Ureter (tissue), 1 donor: ENCODE results near the gene CHMP5. TPM values are rescaled to one million over a fixed set of nuclear protein-coding genes. Genes with fewer than 3 reads are reported as not detected.

Experiments used
- DNase-seq: peaks from one replicate; pipeline ENCODE4 v3.0.0-alpha.2; 2020; ENCODE audit warnings: low spot score
- total RNA-seq: library from RNA; stranded (reverse); gene quantifications from one replicate; pipeline ENCODE4 v1.2.4, GENCODE V29; 2023
- donor health status: DM: yes; HTN: yes; CAD: no.

Gene CHMP5
- total RNA-seq, 1 donor from 2014 or later = 53.4 TPM

DNA sequence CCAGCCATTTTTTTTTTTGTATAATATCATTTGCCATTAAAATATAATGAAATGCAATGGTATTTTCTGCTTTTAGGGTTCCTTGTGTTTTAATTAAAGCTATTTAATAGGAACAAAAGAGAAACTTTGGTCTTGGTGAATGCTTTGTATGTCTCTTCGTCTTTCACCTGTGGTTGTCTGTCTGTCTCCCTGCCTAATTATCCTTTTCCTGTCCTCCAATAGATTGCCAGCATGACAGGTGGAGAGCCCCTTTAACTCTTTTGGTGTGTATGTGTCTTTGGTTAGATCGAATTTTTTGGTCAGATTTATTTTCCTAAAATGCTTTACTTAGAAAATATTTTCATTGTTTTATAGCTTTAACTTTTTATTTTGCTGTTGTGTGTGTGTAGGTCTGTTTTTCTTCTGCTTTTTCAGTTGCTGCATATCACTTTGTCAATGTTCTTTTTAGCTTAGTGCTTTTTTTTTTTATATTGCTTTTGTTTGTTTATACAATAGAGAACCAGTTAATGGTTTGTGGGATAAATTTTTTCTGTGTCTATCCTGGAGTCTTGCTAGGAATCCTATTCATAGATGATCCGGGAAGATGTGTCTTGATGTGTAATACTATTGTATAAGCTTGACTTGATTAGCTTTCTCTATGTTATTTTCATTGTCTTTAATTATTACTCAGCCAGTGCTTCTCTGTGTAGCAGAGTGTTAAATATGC is 8.6 kb downstream of the CHMP5 start:
- no peak for DNase-seq

DNA sequence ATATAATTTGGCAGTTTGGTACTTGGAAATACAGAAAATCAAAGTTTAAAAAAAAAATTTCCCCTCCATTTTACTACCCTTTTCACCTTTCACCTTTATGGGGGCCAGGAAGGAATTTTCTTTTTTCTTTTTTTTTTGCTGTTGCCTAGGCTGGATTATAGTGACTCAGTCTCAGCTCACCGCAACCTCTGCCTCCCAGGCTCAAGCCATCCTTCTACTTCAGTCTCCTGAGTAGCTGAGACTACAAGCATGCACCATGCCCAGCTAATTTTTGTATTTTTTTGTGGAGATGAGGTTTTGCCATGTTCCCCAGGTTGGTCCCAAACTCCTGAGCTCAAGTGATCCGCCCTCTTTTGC is 9.1 kb downstream of the CHMP5 start:
- no peak for DNase-seq

DNA sequence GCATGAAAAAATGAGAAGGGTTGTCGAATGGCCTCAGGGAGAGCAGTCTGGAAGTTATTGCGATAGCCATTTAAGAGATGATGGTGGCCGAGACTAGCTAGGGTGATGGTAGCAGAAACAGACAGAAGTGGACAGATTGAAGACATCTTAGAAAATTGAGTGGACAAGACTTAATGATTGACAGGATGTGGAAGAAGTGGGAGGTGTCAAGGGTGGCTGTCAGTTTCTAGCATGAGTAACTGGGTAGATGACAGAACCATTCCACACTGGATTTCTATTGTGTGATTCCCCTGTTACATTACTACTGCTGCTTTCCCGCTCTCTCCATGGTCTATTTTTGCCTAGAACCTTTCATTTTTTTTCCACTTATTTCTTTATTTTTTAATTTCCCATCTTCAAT is 12.6 kb downstream of the CHMP5 start:
- DNase-seq = no peak

DNA sequence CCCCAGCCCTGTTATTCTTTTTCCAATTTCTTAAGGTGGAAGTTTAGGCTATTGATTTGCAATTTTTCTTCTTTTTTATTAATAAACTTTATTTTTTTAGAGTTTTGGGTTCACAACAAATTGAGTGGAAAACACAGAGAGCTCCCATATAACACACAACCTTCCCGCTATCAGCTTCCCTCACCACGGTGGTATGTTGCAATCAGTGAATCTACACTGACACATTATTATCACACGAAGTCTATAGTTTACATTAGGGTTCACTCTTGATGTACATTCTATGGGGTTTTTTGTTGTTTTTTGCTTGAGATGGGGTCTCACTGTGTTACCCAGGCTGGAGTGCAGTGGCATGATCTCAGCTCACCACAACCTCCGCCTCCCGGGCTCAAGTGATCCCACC is 20.7 kb downstream of the CHMP5 start:
- DNase-seq = no peak

DNA sequence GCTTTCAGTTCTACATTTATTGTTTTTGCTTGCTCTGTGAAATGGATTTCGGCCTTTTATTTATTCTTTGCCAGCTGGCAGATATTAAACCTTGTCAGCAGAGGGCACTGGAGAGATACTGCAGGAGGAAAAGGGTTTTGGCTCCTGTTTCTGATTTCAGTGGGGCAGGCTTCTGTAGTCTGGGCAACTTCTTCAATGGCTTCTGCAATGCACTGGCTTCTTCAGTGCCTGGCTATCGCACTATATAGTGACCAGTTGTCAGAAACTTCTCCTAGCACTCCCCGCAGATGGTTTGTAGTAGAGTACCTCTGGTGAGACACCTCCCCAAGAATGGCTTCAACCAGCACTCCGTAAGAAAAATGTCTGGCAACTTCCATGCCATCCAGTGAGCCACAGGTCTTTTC is 22.2 kb downstream of the CHMP5 start:
- DNase-seq = peak; percentile 52

DNA sequence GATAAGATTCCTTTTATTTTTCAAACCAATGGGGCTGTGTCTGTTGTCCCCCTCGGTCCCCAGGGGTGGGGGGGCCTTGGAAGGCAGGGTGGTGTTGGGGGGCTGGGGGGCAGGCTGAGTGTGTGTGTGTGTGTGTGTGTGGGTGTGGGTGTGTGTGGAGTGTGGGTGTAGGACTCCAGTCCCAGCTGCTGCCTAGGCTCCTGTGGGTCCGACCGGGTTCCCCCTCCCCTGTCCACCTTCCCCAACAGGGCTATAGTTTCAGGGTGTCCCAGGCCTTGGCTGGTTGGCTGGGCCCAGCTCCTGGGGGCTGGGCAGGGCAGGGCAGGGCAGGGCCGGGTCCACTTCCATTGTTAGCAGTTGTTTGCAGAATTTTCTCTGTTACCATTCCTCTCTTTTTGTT is 23.4 kb downstream of the CHMP5 start:
- DNase-seq = no peak

DNA sequence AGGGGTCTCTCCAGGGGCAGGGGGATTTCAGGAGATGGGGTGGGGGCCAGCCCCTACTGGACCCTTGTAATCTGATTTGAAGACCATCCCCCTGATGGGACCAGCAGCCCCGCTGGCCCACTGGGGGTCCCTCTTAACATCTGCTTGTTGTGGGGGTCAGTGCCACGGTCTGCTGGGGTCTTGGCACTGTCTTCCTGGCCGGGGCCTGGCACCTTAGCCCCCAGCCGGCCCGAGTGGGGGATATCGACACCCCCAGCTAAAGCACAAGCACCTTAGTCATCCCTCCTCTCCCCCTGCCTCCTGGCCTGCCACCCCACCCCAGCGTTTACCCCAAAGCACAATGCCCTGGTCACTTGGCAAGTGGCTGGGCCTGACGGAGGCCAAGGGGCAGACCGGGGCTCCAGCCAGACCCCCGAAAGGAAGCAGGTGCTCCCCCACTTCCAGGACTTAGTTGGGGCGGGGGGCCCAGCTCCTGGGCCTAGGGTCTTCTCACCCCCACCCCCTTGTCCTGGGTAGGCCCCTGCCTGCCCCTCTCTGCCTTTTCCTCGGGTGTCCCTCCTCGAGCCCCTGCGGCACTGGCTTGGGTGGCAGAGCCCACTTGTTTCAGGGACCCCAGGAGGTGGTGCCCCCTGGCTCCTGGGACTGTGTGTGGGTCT is 24.1 kb downstream of the CHMP5 start:
- peak; percentile 45 for DNase-seq

DNA sequence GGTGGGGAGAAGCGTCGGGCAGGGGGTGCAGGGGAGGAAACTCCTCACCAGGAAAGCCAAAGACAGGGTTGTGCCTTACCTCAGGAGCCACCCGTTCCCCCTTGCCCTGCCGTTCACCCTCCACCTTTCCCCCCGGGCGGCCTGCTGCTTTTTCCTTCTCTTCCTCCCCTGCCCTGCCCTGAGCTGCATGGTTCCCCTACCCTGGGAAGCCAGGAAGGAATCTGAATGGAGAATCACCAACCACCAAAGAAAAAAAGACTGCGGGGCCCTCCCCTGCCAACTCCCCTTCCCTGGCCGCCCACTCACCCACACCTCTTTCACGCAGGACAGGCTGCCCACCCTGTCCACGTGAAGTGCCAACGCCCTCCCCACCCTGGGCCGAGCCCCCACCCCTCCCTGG is 24.6 kb downstream of the CHMP5 start:
- DNase-seq = peak; percentile 60

DNA sequence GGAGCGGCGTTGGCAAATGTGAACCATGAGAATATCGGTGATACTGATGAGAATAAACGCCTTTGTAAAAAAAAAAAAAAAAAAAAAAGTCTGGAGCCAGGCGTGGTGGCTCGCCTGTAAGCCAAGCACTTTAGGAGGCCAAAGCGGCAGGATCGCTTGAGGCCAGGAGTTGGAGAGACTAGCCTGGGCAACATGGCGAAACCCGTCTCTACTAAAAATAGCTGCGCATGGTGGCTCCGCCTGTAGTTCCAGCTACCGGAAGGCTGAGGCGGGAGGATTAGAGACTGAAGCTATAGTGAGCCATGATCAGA is 25.0 kb downstream of the CHMP5 start:
- no peak for DNase-seq

DNA sequence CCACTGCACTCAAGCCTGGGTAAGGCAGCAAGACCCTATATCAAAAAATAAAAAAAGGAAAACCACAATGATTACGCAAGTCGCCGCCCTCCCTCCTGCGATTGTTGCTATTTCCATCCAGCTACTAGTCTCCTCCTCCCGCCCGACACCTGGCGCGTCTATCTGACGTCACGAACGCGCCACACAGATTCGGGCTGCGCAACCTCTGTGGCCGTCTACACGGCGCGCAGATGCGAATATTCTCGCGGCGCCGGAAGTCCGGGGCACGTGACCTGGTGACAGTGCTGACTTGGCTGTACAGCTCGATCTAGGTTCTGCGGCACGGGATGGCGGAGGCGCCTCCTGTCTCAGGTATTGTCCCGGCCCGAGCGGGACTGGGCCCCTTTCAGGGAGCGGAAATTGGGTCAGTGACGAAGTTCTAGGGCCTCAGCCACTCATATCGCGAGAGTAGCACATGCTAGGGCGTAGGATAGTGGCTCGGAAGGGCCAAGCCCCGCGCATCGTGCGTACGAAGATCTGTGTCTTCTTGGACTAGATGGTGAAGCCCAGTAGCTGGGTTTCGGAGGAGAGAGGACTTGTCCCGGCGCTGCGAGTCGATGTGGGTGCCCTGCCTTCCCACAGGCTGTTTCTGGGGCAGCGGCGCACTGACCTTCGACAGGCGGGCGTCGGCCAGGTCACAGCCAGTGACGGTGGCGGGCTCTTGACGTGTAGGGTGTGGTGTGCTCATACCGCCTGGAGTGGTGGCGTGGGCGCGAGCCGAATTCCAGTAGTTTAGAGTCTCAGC is 25.6 kb downstream of the CHMP5 start, which contains the start of gene NFX1:
NFX1 (plus strand) TSS at position 270 of the 784 bp plus-strand sequence; CDS start at position 327, 57 bp downstream.
- peak; percentile 98 for DNase-seq

DNA sequence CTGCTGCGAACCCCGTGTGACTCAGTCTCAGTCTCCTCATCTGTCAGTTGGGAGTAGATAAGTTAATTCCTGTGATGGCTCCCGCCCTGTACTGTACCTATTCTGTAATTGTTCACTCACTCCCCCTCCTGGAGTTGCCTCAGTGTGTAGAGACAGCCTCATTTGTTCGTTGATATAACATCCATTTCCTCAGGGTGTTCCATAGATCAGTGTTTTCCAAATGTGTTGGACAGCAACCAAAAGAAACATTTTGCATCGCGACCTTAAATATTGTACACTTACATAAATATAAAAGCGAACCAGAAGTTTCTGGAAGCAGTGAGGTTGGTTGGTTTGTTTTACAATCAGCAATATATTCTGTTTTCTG is 26.2 kb downstream of the CHMP5 start:
- DNase-seq = no peak

DNA sequence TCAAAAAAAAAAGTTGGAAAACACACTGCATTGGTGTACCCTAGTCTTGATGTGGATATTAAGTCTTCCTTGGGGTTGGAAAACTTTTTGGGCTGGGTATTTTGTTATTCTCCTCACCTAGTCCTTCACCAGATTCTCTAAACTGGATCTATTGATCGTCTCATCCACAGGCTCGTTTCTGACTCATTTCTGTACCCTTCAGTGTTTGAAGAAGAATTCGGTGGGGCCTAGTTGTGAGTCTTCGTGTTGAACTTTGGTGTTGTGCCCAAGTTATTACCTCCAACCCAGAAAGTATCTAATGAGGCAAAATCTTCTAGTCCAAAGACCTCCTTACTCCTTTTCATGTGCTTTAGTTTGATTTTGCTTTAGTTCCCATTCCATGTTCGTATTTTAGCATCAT is 27.1 kb downstream of the CHMP5 start:
- no peak for DNase-seq

DNA sequence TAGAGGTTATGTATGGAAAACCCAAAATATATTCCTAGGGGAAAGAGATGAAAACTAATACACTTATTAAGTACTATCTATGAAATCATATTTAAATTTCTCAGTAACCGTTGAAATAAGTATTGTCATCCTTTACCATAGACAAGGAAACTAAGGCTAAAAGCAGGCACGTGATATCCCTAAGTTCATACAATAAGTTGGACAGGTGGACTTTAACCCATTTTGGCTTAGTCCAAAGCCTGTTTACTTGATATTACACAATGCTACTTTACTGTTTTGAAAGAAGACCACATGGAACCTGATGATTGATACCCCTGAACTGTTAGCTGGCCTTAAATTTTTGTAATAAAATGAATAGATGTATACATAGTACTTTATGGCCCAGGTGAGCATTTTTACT is 28.9 kb downstream of the CHMP5 start:
- no peak for DNase-seq

DNA sequence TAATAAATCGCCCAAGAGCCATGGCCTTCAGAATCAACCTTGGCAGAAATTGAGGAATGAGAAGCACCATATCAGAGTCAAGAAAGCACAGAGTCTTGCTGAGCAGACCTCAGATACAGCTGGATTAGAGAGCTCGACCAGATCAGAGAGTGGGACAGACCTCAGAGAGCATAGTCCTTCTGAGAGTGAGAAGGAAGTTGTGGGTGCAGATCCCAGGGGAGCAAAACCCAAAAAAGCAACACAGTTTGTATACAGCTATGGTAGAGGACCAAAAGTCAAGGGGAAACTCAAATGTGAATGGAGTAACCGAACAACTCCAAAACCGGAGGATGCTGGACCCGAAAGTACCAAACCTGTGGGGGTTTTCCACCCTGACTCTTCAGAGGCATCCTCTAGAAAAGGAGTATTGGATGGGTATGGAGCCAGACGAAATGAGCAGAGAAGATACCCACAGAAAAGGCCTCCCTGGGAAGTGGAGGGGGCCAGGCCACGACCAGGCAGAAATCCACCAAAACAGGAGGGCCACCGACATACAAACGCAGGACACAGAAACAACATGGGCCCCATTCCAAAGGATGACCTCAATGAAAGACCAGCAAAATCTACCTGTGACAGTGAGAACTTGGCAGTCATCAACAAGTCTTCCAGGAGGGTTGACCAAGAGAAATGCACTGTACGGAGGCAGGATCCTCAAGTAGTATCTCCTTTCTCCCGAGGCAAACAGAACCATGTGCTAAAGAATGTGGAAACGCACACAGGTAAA is 30.0 kb downstream of the CHMP5 start:
- no peak for DNase-seq

DNA sequence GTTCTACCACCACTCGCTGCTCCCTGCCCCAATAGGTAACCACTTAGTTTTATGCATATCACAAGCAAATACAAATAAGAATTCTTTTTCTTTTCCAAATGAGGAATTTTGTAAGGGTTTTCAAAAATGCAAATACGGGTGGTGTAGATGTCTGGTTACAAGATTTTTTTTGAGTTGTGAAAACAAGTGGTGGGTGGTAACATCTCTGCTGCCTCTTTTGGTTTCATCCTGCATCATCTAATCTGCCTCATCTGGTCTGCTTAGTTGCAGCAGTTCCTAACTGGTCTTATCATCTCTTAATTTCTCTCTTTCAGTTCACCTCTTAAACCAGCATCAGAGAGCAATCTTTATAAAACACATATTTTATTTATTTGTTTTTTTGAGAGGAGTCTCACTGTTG is 30.7 kb downstream of the CHMP5 start:
- DNase-seq = no peak

DNA sequence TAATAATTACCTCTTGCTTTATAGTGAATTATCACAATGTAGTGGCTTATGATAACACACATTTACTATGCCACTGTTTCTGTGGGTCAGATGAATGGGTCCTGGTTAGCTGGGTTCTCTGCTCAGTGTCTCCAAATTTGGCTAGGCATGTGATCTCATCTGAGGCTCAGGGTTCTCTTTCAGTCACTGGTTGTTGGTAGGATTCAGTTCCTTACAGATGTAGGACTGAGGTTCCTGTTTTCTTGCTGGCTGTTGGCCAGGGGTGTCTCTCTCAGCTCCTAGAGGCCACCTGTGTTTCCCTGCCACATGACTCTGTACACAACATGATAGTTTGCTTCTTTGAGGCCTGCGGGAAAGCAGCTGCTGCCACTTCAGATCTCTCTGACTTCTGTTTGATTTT is 32.6 kb downstream of the CHMP5 start:
- DNase-seq = no peak

DNA sequence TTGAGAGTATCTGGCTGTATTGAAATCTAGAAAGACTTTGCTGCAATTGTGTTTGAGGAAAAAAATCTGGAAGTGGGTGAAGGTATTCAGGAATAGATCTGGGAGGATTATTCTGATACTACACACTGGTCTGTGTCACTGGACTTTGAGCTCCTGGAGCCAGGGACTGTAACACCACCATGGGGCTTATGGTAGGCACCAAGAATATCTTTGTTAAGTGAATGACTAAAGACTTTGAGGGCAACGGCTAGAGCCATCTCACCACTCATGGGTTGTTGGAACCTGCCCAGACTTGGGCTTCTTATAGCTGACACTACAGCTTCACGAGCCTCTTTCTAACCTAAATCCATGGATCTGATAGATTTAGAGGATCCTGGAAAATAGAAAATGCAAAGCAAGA is 35.7 kb downstream of the CHMP5 start:
- no peak for DNase-seq

DNA sequence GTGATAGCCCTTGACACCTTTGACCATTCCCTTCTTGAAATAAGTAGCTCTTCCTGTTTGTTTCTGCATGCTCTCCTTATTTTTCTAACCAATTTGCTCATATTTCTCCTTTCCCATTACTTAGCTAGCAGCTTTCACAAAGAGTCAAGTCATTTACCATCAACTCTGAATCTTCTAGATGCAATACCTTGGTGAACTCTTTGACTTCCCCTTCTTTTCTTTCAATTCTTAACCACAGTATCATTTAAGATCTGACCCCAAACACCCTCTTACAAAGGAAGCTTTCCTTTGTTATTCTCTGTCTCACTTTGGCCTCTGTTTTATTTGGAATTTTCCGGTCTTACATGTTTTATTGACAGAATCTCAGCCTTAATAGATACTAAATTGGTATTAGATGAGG is 39.5 kb downstream of the CHMP5 start:
- DNase-seq = no peak

DNA sequence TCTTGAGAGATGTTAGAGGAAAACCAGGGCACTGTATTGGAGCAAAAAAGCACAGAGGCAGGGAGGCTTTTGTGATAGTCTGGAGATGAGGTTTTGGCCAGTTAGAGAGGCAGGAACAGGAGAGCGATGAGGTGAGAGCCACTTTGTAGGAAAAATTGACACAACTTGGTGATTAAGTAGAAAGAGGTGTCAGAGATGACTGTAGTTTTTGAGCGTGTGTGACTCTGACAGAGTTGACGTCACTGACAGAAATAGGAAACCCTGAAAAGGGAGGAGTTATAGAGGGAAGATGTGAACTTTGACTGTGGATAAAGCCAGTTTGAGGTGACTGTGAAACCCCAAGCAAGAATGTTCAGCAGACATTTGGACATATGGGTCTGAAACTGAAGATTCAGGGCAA is 41.2 kb downstream of the CHMP5 start:
- no peak for DNase-seq

DNA sequence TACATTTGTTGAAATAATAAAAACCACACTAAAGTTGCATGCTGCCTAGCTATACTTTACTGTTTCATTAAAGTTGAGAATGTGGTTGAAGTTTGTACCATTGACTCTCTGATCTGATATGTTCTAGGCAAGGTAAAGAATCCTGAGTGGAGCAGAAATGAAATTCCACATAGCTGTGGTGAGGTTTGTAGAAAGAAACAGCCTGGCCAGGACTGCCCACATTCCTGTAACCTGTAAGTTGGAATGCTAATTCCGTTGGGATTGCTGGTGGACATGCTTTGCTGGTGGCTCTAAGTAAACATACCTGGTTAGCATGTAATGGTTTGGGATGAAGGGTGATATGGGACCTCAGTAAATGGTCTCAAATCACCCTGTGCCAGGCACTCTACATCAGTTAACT is 42.2 kb downstream of the CHMP5 start:
- DNase-seq = no peak

DNA sequence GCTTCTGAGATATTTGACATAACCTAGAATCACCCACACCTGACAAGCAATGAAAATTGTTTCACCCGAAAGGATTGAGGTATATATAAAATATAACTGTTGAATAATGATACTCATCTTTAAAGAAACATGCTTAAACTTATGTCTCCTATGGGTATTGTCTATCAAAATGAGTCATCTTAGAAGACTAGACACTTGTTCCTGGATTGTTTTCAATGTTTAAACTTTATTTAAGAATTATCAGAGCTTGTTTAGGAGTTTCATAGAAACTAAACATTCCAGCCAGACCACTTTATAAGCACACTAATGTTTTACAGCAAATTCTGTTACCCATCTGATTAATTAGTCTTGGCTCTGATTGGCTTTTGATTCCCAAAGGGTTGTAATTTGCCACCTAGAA is 45.1 kb downstream of the CHMP5 start:
- no peak for DNase-seq

DNA sequence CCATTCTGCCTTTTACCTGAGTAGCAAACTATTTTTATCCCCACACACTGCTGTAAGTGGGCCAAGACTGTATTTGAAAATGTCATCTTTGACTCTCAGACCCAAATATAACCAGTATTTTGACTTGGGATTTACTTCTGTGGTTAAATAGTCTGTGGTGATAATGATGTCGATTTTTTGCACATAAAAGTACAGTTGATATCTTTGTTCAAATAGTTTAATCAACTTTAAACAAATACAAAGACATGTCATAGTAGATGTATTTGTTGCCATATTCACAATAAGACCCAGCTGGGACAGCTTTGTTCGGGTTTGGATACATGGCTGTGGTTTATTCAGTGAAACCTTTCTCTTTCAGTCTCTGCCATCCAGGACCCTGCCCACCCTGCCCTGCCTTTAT is 45.9 kb downstream of the CHMP5 start:
- no peak for DNase-seq

DNA sequence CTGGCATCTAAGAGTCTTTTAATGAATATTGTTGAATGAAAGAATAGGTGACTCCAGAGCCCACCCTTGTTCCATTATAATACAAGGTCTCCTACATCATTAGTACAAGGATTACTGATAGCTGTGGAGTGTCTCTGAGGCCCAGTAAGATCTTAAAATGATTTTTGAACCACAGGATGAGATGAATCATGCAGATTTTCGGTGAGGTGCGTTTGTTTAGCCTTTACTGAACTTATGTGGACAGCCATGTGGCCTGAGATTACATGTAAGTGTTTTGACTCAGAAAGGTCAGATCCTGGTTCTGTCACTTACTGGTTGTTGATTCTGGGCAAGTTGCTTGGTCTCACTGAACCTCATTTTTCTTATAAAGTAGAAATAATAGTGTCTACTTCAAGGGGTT is 47.1 kb downstream of the CHMP5 start:
- no peak for DNase-seq
